K562 (cell line): ENCODE data around the gene C5orf24.

Experiments used
- ARID3A ChIP-seq: IDR thresholded peaks from 2 replicates; pipeline ENCODE4 v1.6.1; 2012; ENCODE audit warnings: low read depth, low read length, improper control_type of control experiment, borderline replicate concordance
- CTCF ChIP-seq, 3 experiments: IDR thresholded peaks in 2 of 3; conservative IDR thresholded peaks in 1 of 3; 2 replicates each; pipeline ENCODE4 v1.5.1; 2011 to 2012; ENCODE audit warnings: low read length in 3 of 3, mild to moderate bottlenecking in 3 of 3, control low read depth in 2 of 3, improper control_type of control experiment in 1 of 3, inconsistent platforms in 1 of 3, low read depth in 1 of 3, mixed read lengths in 1 of 3, moderate library complexity in 1 of 3; ENCODE audit not compliant: insufficient read depth in 2 of 3
- KAT7 ChIP-seq: sonication (generic); formaldehyde crosslinking; IDR thresholded peaks from 2 replicates; pipeline ENCODE4 v1.8.0; 2022; ENCODE audit warnings: missing genetic modification reagents, mild to moderate bottlenecking, borderline replicate concordance
- SMC3 ChIP-seq: conservative IDR thresholded peaks from 2 replicates; pipeline ENCODE4 v1.6.1; 2011; ENCODE audit warnings: low read depth, low read length, improper control_type of control experiment; ENCODE audit not compliant: insufficient read depth
- TCF7 ChIP-seq: sonication (generic); IDR thresholded peaks from 2 replicates; pipeline ENCODE4 v1.6.1; 2016; ENCODE audit warnings: antibody characterized with exemption, borderline replicate concordance
- ZNF41 ChIP-seq: fragments of 250-450 bp; sonication (Bioruptor Pico); conservative IDR thresholded peaks from 2 replicates; pipeline ENCODE4 v1.4.0; 2020; ENCODE audit warnings: mild to moderate bottlenecking

- TF ChIP-seq ZNF41 (CRISPR knock-in tag) (no peak), KAT7 (no peak), ARID3A (no peak), TCF7 (no peak), SMC3 (no peak), CTCF (IDR thresholded peaks at IDR 0.05 in 2 of 3, conservative IDR thresholded peaks at IDR 0.05 in 1 of 3; ENCODE audit: insufficient read depth in 2 of 3, low read depth in 1 of 3, low read length in 3 of 3) (peak; percentile 44 to 79 (median 76); a peak in 5 of 6 replicates)
Observed at GRCh38 chr5:134905246-134905996, 59.7 kb downstream of the C5orf24 start.
